Measurements from ENCODE around the gene OVAAL. TPM values are rescaled to one million over a fixed set of nuclear protein-coding genes. Genes with fewer than 3 reads are reported as not detected.

Gene OVAAL
- total and polyA plus RNA-seq, 9 of the 15 experiments (the other 6 are each of a cell fraction or from before 2014, with no cell fraction given), result 0.04 to 0.18 (median 0.08) TPM; not detected in 4

GRCh38 chr1:180603850-180604226 is 45.1 kb downstream of the OVAAL start:
- POLR2A ChIA-PET, result interaction anchor here (1.0 to 1.3 kb wide), 5 partner anchors 9 to 338 kb away, joined by 3 to 6 read pairs (median 3); partner anchors contain the start of gene XPR1
- H3K79me2 ChIP-seq (ENCODE audit: control insufficient read depth, insufficient read depth, low read length), result no peaks in the 10 kb centered on the region
- H3K9ac ChIP-seq (ENCODE audit: insufficient read depth in 1 of 2, low read depth in 2 of 2, low read length in 2 of 2), result peak overlapping the region; percentile 42 to 80; a peak in 2 of 4 replicates
- BruUV-seq (replicated peaks), result no TSS peak
- TF ChIP-seq, protein P1, sequence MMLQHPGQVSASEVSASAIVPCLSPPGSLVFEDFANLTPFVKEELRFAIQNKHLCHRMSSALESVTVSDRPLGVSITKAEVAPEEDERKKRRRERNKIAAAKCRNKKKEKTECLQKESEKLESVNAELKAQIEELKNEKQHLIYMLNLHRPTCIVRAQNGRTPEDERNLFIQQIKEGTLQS (IDR thresholded peaks at IDR 0.05), result no peak
- TF ChIP-seq, protein P1 (CRISPR knock-in tag; conservative IDR thresholded peaks at IDR 0.05), result 0 out of 2 replicates have a peak, but pooled peaks have one; percentile 44
- TF ChIP-seq IRF1 (CRISPR knock-in tag; IDR thresholded peaks at IDR 0.05; ENCODE audit: borderline replicate concordance), result no peak
- intact Hi-C loops (cut with micrococcal nuclease), result no loop called here
- H3K4me2 ChIP-seq (ENCODE audit: insufficient read depth, low read length), result peak overlapping the region; percentile 68; the same call in 1 of the 2 replicates
- H3K9me3 ChIP-seq (replicated peaks; ENCODE audit: control insufficient read depth, insufficient read depth, low read depth, low read length), result no peaks in the 10 kb centered on the region
- in situ Hi-C loops (cut with MboI), result no loop called here
- no peak overlapping the region for H3K4me3 ChIP-seq
- DNase-seq (ENCODE audit: extremely low read depth in 1 of 4, low spot score in 3 of 4) (no peak), FAIRE-seq (no peak), ATAC-seq (peak; percentile 3; the same call in 1 of the 3 replicates)
- 61% methylated on average over 2 of the region's 2 CpGs for WGBS (ENCODE audit: insufficient coverage, low coverage, missing lambda C conversion rate)
- H3K4me1 ChIP-seq (replicated peaks in 1 of 2; ENCODE audit: control insufficient read depth in 2 of 2, insufficient read depth in 2 of 2, low read length in 2 of 2), result peaks cover 17 to 20% of the 10 kb centered on the region in 2 experiments
- no peaks in the 10 kb centered on the region for H3K27me3 ChIP-seq (ENCODE audit: control insufficient read depth in 2 of 2, insufficient read depth in 2 of 2, low read length in 2 of 2)
- H3K27ac ChIP-seq (ENCODE audit: extremely low read depth, low read depth, low read length), result peak overlapping the region; percentile 43; the same call in 1 of the 3 replicates
- H3K36me3 ChIP-seq (ENCODE audit: control insufficient read depth, insufficient read depth, low read length), result no peaks in the 10 kb centered on the region
- peak overlapping the region; percentile 86 for H2AFZ ChIP-seq (ENCODE audit: low read depth, low read length)
- H4K20me1 ChIP-seq (replicated peaks; ENCODE audit: control insufficient read depth, insufficient read depth, low read length), result no peaks in the 10 kb centered on the region
- no peaks in the 10 kb centered on the region for H3K9me1 ChIP-seq (ENCODE audit: control insufficient read depth, insufficient read depth, low read length)
- CTCF ChIA-PET (ENCODE audit: low intra/inter-chr PET ratio), result no interaction called here
